Measurements from ENCODE around the gene HIBADH. TPM values are rescaled to one million over a fixed set of nuclear protein-coding genes. Genes with fewer than 3 reads are reported as not detected.
A peak's percentile ranks its signal among the peaks of the same experiment; 100 is the strongest.

HIBADH gene
- total and polyA plus RNA-seq, 9 of the 15 experiments (the other 6 are each of a cell fraction or from before 2014, with no cell fraction given) = 10.7 to 67.8 (median 36.9) TPM

GRCh38 chr7:27608776-27609495 is 53.7 kb downstream of the HIBADH start (continued):
- no peak for TF ChIP-seq PTTG1 (tag; IDR thresholded peaks at IDR 0.05; ENCODE audit: low read depth)
- TF ChIP-seq RHOXF2B (CRISPR knock-in tag; conservative IDR thresholded peaks at IDR 0.05) = no peak
- TF ChIP-seq ZNF324 (CRISPR knock-in tag; IDR thresholded peaks at IDR 0.05) = no peak
- no peak for TF ChIP-seq TSHZ1 (CRISPR knock-in tag; IDR thresholded peaks at IDR 0.05)
- TF ChIP-seq ATF3 (IDR thresholded peaks at IDR 0.05) = peak; percentile 33
- no peak for TF ChIP-seq ATF3 (CRISPR knock-in tag; conservative IDR thresholded peaks at IDR 0.05)
- no peak for TF ChIP-seq DDX20 (tag; IDR thresholded peaks at IDR 0.05; ENCODE audit: low read depth)
- TF ChIP-seq WHSC1 (IDR thresholded peaks at IDR 0.05; ENCODE audit: low read length) = no peak
- TF ChIP-seq KLF1 (tag; IDR thresholded peaks at IDR 0.05) = no peak
- TF ChIP-seq TCF7 (IDR thresholded peaks at IDR 0.05; ENCODE audit: borderline replicate concordance) = no peak
- TF ChIP-seq RCOR1 (IDR thresholded peaks at IDR 0.05; ENCODE audit: borderline replicate concordance in 1 of 2, low read depth in 2 of 2, low read length in 2 of 2) = no peak
- no peak for TF ChIP-seq CC2D1A (IDR thresholded peaks at IDR 0.05)
- TF ChIP-seq ZBTB11 (CRISPR knock-in tag; IDR thresholded peaks at IDR 0.05) = no peak
- TF ChIP-seq LEF1 (IDR thresholded peaks at IDR 0.05) = no peak
- no peak for TF ChIP-seq ZNF655 (CRISPR knock-in tag; IDR thresholded peaks at IDR 0.05)
- TF ChIP-seq KAT7 (CRISPR knock-in tag; IDR thresholded peaks at IDR 0.05; ENCODE audit: borderline replicate concordance) = no peak
- no peak for TF ChIP-seq HDAC1 (IDR thresholded peaks at IDR 0.05)
- TF ChIP-seq THRAP3 (IDR thresholded peaks at IDR 0.05; ENCODE audit: borderline replicate concordance) = no peak
- TF ChIP-seq ZNF24 (IDR thresholded peaks at IDR 0.05) = no peak
